ENCODE results near the gene ACAP3.

ACAP3 gene

DNA sequence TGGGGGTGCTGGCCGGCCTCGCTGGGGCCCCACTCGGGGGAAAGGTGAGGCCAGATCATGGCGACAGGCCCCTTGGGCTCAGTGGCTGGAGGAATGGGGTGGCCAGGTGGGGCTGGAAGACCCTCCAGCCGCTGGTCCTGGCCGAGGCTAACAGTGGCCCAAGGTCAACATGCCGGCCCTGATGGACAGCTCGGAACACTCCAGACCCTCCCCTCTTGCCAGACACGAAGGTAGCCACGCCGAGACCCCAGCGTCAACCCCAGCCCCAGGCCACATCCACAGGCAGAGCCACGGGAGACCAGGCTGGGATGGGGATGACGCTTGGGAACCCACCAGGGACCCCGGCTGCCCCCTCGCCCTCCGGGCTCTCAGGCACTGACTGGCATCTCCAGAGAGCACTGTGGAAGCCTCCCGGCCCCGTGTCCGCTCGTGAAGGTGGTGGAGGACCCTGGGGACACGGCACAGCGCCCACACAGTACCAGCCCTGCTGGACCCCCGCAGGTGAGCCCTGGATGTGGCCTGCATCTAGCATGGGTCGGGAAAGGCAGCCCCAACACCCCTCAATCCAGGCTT, 60.3 kb downstream of the ACAP3 start:
- Mint-ChIP-seq H3K27me3 (peaks cover 31% of the 10 kb centered on the region), H3K36me3 (ENCODE audit: low read depth) (peaks cover 8% of the 10 kb centered on the region), H3K27ac (no peak overlapping the region), H3K9me3 (no peaks in the 10 kb centered on the region), H3K4me3 (no peak overlapping the region), H3K4me1 (ENCODE audit: low read depth) (peaks cover 7% of the 10 kb centered on the region)
- intact Hi-C loops (cut with micrococcal nuclease), result no loop called here

DNA sequence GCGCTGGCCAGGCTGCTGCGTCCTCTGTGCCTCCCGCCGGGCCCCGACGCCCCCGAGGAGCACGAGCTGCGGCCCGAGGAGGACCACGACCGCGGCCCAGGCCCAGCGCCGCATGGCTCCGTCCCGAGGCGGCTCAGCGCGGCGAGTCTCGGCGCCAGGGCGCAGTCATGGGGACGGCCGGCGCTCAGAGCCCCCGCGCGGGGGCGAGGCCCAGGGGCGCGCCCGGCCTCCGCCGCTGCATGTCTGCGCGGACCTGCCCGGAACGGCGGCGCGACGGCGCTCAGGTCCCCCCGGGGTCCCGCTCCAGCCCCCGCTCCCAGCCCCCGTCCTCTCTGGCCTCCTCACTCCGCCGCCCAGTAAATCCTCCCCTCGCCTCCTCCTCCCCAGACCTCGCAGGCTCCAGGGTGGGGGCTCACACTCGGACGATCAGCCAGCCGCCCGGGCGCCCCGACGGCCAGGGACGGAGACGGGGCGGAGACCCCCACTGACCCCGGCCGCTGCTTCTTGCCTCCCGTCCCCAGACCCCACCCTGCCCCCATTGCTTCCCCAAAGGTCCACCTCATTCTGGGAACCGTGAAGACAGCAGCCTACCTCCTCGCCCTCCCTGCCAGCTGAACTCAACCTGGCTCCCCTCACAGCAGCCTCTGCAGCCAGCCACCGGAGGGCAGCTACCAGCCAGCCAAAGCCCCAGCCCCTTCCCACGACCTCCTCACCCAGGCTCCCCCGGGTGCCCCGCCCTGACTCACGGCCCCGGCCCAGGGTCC, 61.0 kb downstream of the ACAP3 start, which contains the start of gene C1QTNF12:
Gene C1QTNF12 (minus strand): TSS at position 146 of the 764 bp plus-strand sequence. CDS start 32 bp downstream, at position 114.
- Mint-ChIP-seq H3K27ac (no peak within 1 kb of the TSS), H3K9me3 (no peaks in the 10 kb centered on the region), H3K36me3 (ENCODE audit: low read depth) (peaks cover 1% of the 10 kb centered on the region), H3K4me1 (ENCODE audit: low read depth) (peaks cover 7% of the 10 kb centered on the region), H3K4me3 (no peak within 1 kb of the TSS), H3K27me3 (peaks cover 33% of the 10 kb centered on the region)
- intact Hi-C loops (cut with micrococcal nuclease), result no loop called here

DNA sequence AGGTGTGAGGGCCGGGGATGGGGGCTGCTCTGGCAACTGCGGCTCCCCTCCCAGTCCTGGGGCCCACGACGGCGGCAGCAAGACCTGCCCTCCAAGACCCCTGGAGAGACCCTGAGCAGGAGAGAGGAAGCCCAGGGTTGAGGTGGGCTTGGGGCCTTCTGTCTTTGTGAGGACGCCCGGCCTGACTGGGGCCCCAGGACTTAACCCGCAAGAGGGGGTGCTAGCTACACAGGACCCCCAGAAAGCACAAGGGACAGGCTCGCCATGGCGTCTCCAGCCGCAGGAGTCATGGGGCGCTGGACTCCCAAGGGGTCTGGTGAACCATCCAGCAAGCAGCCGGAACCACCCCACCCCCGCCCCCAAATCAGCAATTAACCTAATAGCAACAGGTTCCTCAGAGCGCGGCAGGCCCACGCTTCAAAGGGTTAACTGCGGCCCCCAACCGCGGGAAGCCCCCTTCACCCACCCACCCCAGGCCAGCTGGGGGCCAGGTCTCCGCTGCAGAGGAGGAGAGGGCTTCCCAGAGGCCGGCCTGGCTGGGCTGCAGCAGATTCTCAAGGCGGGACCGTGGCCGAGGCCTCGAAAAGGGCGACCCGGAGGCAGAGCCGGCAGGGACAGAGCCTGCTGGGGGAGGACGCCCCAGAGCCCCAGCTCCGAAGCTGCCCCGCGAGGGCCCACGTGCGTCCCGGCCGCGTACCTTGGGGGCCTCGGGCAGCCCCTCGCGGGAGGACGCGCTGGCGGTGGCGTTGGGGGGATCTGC, 61.7 kb downstream of the ACAP3 start:
- Mint-ChIP-seq H3K36me3 (ENCODE audit: low read depth) (no peaks in the 10 kb centered on the region), H3K4me1 (ENCODE audit: low read depth) (peaks cover 4% of the 10 kb centered on the region), H3K27me3 (peaks cover 34% of the 10 kb centered on the region), H3K27ac (no peak overlapping the region), H3K4me3 (no peak overlapping the region), H3K9me3 (no peaks in the 10 kb centered on the region)
- intact Hi-C loops (cut with micrococcal nuclease), result no loop called here

DNA sequence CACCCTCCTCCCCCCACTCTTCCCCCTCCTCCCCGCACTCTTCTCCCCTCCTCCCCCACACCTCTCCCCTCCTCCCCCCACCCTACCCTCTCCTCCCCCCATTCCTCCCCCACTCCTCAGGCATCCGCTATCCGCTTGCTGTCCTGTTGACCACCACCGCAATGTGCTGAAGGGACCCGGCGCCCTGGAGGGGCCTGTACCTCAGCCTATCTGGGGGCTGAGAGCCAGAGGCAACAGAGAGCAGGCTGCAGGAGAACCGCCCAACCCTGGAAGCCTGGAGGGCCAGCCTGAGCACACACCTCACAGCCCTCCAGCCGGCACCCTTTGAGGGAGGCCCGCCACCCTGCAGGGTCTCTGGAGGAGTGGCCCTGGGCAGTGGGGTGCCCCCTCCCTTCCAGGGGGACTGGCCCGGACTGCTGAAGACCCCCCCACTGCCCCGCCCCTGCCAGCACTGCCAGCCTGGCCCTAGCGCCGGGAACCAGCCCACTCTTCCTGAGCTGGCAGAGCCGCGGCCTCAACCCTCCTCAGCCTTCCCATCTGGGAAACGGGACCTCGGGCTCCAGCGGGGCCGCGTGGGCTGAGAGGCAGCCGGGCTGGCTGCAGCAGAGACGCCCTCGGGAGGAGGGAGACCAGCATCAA, 62.4 kb downstream of the ACAP3 start:
- no peaks in the 10 kb centered on the region for H3K36me3 Mint-ChIP-seq (ENCODE audit: low read depth)

DNA sequence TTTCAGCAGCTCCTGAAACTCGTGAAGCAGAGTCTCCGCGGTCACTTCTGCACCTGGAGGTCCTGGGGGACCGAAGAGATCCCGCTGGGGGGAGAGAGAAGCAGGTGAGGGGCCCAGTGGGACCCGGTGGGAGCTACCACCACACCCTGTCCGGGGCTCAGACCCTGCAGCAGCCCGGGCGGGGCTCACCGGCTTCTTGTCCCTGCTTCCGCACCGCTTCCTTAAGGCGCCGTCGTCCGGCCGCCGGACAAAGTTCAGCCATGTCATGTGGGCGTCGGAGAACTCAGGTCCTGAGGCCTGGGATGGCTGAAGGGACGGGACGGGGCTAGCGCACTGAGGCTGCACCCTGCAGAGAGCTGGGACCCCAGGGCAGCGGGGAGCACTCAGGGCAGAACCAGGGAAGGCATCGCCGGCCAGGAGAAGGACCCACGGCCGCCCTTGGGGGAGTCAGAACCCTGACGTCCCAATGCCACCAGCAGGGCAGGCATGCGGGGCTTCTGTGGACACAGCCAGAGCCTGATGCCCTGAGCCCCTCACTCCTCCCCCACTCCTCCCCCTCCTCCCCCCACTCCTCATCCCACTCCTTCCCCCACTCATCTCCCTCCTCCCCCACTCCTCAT, 63.4 kb downstream of the ACAP3 start:
- H3K27me3 Mint-ChIP-seq, result peaks cover 47% of the 10 kb centered on the region
- H3K4me3 Mint-ChIP-seq, result no peak overlapping the region
- no peaks in the 10 kb centered on the region for H3K4me1 Mint-ChIP-seq (ENCODE audit: low read depth)
- H3K27ac Mint-ChIP-seq, result no peak overlapping the region
- H3K9me3 Mint-ChIP-seq, result no peaks in the 10 kb centered on the region
- intact Hi-C loops (cut with micrococcal nuclease), result no loop called here
- no peaks in the 10 kb centered on the region for H3K36me3 Mint-ChIP-seq (ENCODE audit: low read depth)

More for the DNA sequence above, 62.4 kb downstream of the ACAP3 start:
- Mint-ChIP-seq H3K4me1 (ENCODE audit: low read depth) (no peaks in the 10 kb centered on the region), H3K9me3 (no peaks in the 10 kb centered on the region), H3K27ac (no peak overlapping the region), H3K4me3 (no peak overlapping the region), H3K27me3 (peaks cover 38% of the 10 kb centered on the region)
- intact Hi-C loops (cut with micrococcal nuclease), result no loop called here

DNA sequence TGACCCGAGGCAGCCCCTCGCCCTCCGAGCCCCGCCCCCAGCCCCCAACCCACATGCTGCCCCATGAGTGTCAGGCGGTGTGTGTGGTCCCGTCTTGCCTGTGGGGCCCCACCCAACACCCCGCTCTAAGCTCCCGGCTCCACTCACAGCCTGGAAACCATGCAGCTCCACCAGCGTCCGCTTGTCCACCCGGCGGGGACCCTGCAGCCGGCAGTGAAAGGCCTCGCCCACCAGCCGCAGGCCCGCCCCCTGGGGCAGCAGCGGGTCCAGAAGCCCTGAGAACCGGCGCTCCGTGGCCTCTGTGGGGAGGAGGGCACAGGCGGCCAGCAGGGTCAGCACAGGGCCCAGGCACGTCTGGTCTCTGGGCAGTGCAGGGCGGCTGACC, 63.9 kb downstream of the ACAP3 start:
- H3K36me3 Mint-ChIP-seq (ENCODE audit: low read depth), result no peaks in the 10 kb centered on the region
- H3K4me1 Mint-ChIP-seq (ENCODE audit: low read depth), result no peaks in the 10 kb centered on the region
- no peak overlapping the region for H3K4me3 Mint-ChIP-seq
- intact Hi-C loops (cut with micrococcal nuclease), result no loop called here
- no peak overlapping the region for H3K27ac Mint-ChIP-seq
- no peaks in the 10 kb centered on the region for H3K9me3 Mint-ChIP-seq
- H3K27me3 Mint-ChIP-seq, result peaks cover 49% of the 10 kb centered on the region

DNA sequence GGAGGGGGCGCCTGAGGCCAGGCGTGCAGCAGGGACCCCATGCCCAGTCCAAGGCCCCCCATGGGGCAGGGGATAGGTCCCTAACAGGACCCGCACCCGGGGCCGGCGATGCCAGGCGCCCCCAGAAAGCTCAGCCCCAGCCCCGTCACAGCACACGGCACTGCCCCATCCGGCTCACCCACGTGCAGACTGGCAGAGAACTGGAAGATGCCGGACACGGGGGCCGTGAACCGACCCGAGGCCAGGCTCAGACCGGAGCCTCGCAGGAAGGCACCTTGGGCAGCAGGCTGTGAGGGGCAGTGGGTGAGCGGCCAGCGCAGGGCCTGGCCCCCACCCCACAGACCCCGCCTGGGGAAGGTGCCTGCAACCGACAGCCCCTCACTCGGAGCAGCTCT, 64.5 kb downstream of the ACAP3 start:
- Mint-ChIP-seq H3K36me3 (ENCODE audit: low read depth) (no peaks in the 10 kb centered on the region), H3K4me1 (ENCODE audit: low read depth) (no peaks in the 10 kb centered on the region), H3K9me3 (no peaks in the 10 kb centered on the region), H3K27ac (no peak overlapping the region), H3K4me3 (no peak overlapping the region), H3K27me3 (peaks cover 50% of the 10 kb centered on the region)
- intact Hi-C loops (cut with micrococcal nuclease), result no loop called here

DNA sequence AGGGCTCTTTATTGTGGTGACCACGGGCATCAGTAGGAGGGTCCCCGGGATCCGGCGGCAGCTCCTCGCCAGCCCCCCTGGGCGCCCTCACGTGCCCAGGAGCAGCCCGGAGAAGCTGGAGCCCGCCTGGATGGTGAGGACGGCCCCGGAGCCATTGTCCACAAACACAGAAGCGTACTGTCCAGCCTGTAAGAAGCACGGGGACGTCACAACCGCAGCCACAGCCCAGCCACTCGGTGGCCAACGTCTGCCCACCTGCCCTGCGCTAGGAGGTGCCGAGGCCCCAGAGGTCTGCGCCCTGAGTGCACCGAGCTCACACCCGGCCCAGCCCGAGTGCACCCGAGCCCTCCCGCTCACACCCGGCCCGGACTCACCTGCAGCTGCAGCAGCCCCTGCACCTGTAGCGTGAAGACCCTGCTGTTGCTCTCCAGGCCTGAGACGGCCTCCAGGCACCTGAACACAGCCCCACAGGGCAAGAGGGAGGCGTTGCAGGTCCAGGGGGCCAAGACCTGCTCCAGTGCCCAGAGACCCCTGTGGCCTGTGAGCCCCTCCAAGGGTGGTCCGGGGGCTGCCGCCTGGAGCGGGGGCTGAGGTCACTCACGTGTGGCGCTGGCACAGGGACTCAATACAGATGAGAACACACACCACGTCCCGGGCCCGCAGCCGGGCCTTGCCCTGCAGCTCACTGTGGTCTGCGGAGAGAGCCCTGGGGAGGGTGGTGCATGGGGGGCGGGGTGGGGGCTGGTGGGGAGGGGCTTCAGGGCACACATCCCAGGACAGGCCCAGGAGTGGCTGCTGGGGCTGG, 65.1 kb downstream of the ACAP3 start:
- H3K9me3 Mint-ChIP-seq, result no peaks in the 10 kb centered on the region
- no peaks in the 10 kb centered on the region for H3K4me1 Mint-ChIP-seq (ENCODE audit: low read depth)
- intact Hi-C loops (cut with micrococcal nuclease), result no loop called here
- H3K27ac Mint-ChIP-seq, result no peak overlapping the region
- no peak overlapping the region for H3K4me3 Mint-ChIP-seq
- no peaks in the 10 kb centered on the region for H3K36me3 Mint-ChIP-seq (ENCODE audit: low read depth)
- peaks cover 49% of the 10 kb centered on the region for H3K27me3 Mint-ChIP-seq
